IMR-90 (cell line): ENCODE results near the gene EPHB6. TPM values are rescaled to one million over a fixed set of nuclear protein-coding genes. Genes with fewer than 3 reads are reported as not detected.

ENCODE experiments used
- ATAC-seq: fragments of 200-7000 bp; cut with Tn5 transposase; 2 replicates; pipeline ENCODE4 v1.9.1; 2020; ENCODE audit warnings: low read depth, mild to moderate bottlenecking, moderate library complexity
- BruUV-seq: library from RNA; stranded (reverse); fragments of 400-500 nt; replicated peaks from 2 replicates; lab custom pipeline; 2021; lab: Mats Ljungman, UMichigan
- CTCF ChIA-PET: fragments of 300-600 bp; formaldehyde crosslinking; extraction: SDS; loops from one replicate; lab custom pipeline; 2021; ENCODE audit warnings: antibody characterized with exemption; lab: Yijun Ruan, JAX
- POLR2A ChIA-PET: fragments of 300-600 bp; sonication (Branson Sonifier 250); formaldehyde crosslinking; loops from one replicate; lab custom pipeline; 2022; ENCODE audit warnings: antibody characterized with exemption; ENCODE audit not compliant: unreplicated experiment; lab: Charles Lee
- DNase-seq: peaks from one replicate; pipeline ENCODE4 v3.0.0; 2013
- H2AFZ ChIP-seq: replicated peaks from 2 replicates; pipeline ENCODE3; 2013; ENCODE audit warnings: low read length, mild to moderate bottlenecking; ENCODE audit not compliant: poor library complexity
- H2AK5ac ChIP-seq: 2 replicates; pipeline ENCODE4 v1.6.1; 2013; ENCODE audit warnings: low read depth, low read length, inconsistent platforms
- H2AK9ac ChIP-seq: replicated peaks from 2 replicates; pipeline ENCODE3; 2013; ENCODE audit warnings: mild to moderate bottlenecking, low read depth, low read length, moderate library complexity; ENCODE audit not compliant: poor library complexity
- H2BK120ac ChIP-seq: 2 replicates; pipeline ENCODE4 v1.6.1; 2013; ENCODE audit warnings: low read depth, low read length, inconsistent platforms
- H2BK15ac ChIP-seq: 3 replicates; pipeline ENCODE4 v1.6.1; 2013; ENCODE audit warnings: low read depth, low read length, inconsistent platforms
- H2BK20ac ChIP-seq: 2 replicates; pipeline ENCODE4 v1.6.1; 2013; ENCODE audit warnings: low read depth, mild to moderate bottlenecking, inconsistent platforms, low read length, moderate library complexity
- H2BK5ac ChIP-seq: 2 replicates; pipeline ENCODE4 v1.6.1; 2013; ENCODE audit warnings: mild to moderate bottlenecking, low read depth, low read length, inconsistent platforms; ENCODE audit not compliant: poor library complexity, severe bottlenecking
- H3K14ac ChIP-seq: replicated peaks from 2 replicates; pipeline ENCODE4 v1.6.1; 2013; ENCODE audit warnings: low read depth, low read length, inconsistent platforms
- H3K18ac ChIP-seq: 2 replicates; pipeline ENCODE4 v1.6.1; 2013; ENCODE audit warnings: low read depth, low read length, control low read depth
- H3K23ac ChIP-seq: 2 replicates; pipeline ENCODE4 v1.6.1; 2013; ENCODE audit warnings: low read depth, low read length, inconsistent platforms
- H3K27ac ChIP-seq: 2 replicates; pipeline ENCODE4 v1.5.1; 2013; ENCODE audit warnings: mild to moderate bottlenecking, control low read depth, low read length; ENCODE audit not compliant: insufficient read depth
- H3K27me3 ChIP-seq: 2 replicates; pipeline ENCODE4 v1.6.1; 2013; ENCODE audit warnings: low read length; ENCODE audit not compliant: control insufficient read depth, insufficient read depth
- H3K36me3 ChIP-seq: 2 replicates; pipeline ENCODE4 v1.6.1; 2013; ENCODE audit warnings: low read length, mixed read lengths; ENCODE audit not compliant: control insufficient read depth, insufficient read depth
- H3K4ac ChIP-seq: 2 replicates; pipeline ENCODE4 v1.6.1; 2013; ENCODE audit warnings: low read depth, low read length, inconsistent platforms
- H3K4me1 ChIP-seq: 2 replicates; pipeline ENCODE4 v1.6.1; 2013; ENCODE audit warnings: low read length, mixed read lengths; ENCODE audit not compliant: control insufficient read depth, insufficient read depth
- H3K4me2 ChIP-seq: 2 replicates; pipeline ENCODE4 v1.6.1; 2013; ENCODE audit warnings: low read depth, mild to moderate bottlenecking, control low read depth, low read length, moderate library complexity
- H3K4me3 ChIP-seq: 2 replicates; pipeline ENCODE4 v1.5.1; 2013; ENCODE audit warnings: low read depth, mild to moderate bottlenecking, control low read depth, low read length, moderate library complexity; ENCODE audit not compliant: insufficient read depth
- H3K56ac ChIP-seq: 2 replicates; pipeline ENCODE4 v1.6.1; 2013; ENCODE audit warnings: low read length, inconsistent platforms; ENCODE audit not compliant: insufficient read depth; ENCODE audit errors: extremely low read depth
- H3K79me1 ChIP-seq, 2 experiments: 2 replicates each; pipeline ENCODE4 v1.6.1; 2013; ENCODE audit warnings: low read length in 2 of 2, inconsistent platforms in 1 of 2, low read depth in 1 of 2
- H3K9ac ChIP-seq: 2 replicates; pipeline ENCODE4 v1.6.1; 2013; ENCODE audit warnings: low read depth, low read length, control low read depth
- H3K9me1 ChIP-seq: 2 replicates; pipeline ENCODE4 v1.6.1; 2013; ENCODE audit warnings: low read length, inconsistent platforms; ENCODE audit not compliant: insufficient read depth
- H3K9me3 ChIP-seq: 2 replicates; pipeline ENCODE4 v1.6.1; 2013; ENCODE audit warnings: low read length; ENCODE audit not compliant: control insufficient read depth, insufficient read depth
- H4K20me1 ChIP-seq: 2 replicates; pipeline ENCODE4 v1.6.1; 2013; ENCODE audit warnings: low read length, inconsistent platforms; ENCODE audit not compliant: insufficient read depth
- H4K5ac ChIP-seq: 2 replicates; pipeline ENCODE4 v1.6.1; 2013; ENCODE audit warnings: mild to moderate bottlenecking, low read depth, low read length, control low read depth
- H4K8ac ChIP-seq, 2 experiments: 2 replicates each; pipeline ENCODE4 v1.6.1; 2013; ENCODE audit warnings: low read depth in 2 of 2, low read length in 2 of 2, control low read depth in 1 of 2, inconsistent platforms in 1 of 2
- H4K91ac ChIP-seq: 2 replicates; pipeline ENCODE4 v1.6.1; 2013; ENCODE audit warnings: low read depth, low read length, inconsistent platforms; ENCODE audit not compliant: insufficient read depth
- BHLHE40 ChIP-seq: fragments of 150-350 bp; IDR thresholded peaks from 2 replicates; pipeline ENCODE4 v1.6.1; 2016; ENCODE audit warnings: mild to moderate bottlenecking, low read depth, low read length
- CEBPB ChIP-seq: IDR thresholded peaks from 2 replicates; pipeline ENCODE4 v1.6.1; 2012; ENCODE audit warnings: low read depth, low read length, improper control_type of control experiment
- ELK1 ChIP-seq: fragments of 150-350 bp; IDR thresholded peaks from 2 replicates; pipeline ENCODE4 v1.6.1; 2016; ENCODE audit warnings: low read depth, mild to moderate bottlenecking, low read length, moderate library complexity, borderline replicate concordance
- WGBS, 2 experiments: methylation state at CpG; one replicate each; pipeline versions ENCODE4 v1.1.5 to v1.1.7; 2013; ENCODE audit warnings: missing lambda C conversion rate in 2 of 2; ENCODE audit not compliant: insufficient read length in 1 of 2; ENCODE audit errors: extremely low coverage in 2 of 2; 5-methylcytosine and 5-hydroxymethylcytosine counted together
- dilution Hi-C: fragments of 300-500 bp; cut with HindIII; formaldehyde crosslinking; loops from one replicate; pipeline ENCODE4 v1.14.3; 2018; ENCODE audit warnings: low sequenced_read_pairs; ENCODE audit not compliant: unreplicated experiment
- in situ Hi-C: fragments of 300-500 bp; cut with MboI; formaldehyde crosslinking; loops from 3 replicates; pipeline ENCODE4 v1.14.3; 2019; ENCODE audit warnings: low sequenced_read_pairs, inconsistent platforms, mixed read lengths
- intact Hi-C: fragments of 100-400 bp; cut with micrococcal nuclease; formaldehyde crosslinking; loops from 2 replicates; pipeline ENCODE4 v1.10.0; 2022
- polyA plus RNA-seq, 3 experiments: library from polyadenylated mRNA; depleted of rRNA; stranded (reverse); fragments of >200 nt; gene quantifications; 2 replicates each; pipeline ENCODE4 v1.2.3, GENCODE V29; 2012; ENCODE audit warnings: low replicate concordance in 1 of 3
- total RNA-seq: library from RNA; depleted of rRNA; stranded (reverse); fragments of >200 nt; gene quantifications from 2 replicates; pipeline ENCODE4 v1.2.3, GENCODE V29; 2012

EPHB6 gene
- total and polyA plus RNA-seq, 2 of the 4 experiments (the other 2 are of a cell fraction), result under 0.01 to 0.60 TPM

GRCh38 chr7:142854372-142855113, at the start of gene EPHB6 (continued):
- no peak for TF ChIP-seq ELK1

- in situ Hi-C loops, result no loop called here
- BruUV-seq, result no TSS peak
- no peak overlapping the region for H2AFZ ChIP-seq
Measured at GRCh38 chr7:142805350-142806021, 49.4 kb upstream of the EPHB6 start.

More at GRCh38 chr7:142805350-142806021, 49.4 kb upstream of the EPHB6 start:
- DNase-seq (no peak), ATAC-seq (no peak)
- ChIA-PET POLR2A (no interaction called here), CTCF (no interaction called here)
- Histone ChIP-seq H4K91ac (no peak overlapping the region), H3K36me3 (no peaks in the 10 kb centered on the region), H3K18ac (no peak overlapping the region), H3K4me3 (no peak overlapping the region), H4K20me1 (no peaks in the 10 kb centered on the region), H3K9me1 (no peaks in the 10 kb centered on the region), H3K4me2 (no peak overlapping the region), H4K8ac (no peak overlapping the region), H2BK15ac (no peak overlapping the region), H2AK5ac (no peak overlapping the region), H2BK5ac (no peak overlapping the region), H3K27me3 (peaks cover 12% of the 10 kb centered on the region; the same call in 1 of the 2 replicates), H2AK9ac (no peak overlapping the region), H4K5ac (no peak overlapping the region), H3K27ac (no peak overlapping the region), H3K14ac (no peak overlapping the region), H3K4ac (no peak overlapping the region), H3K79me1 (no peaks in the 10 kb centered on the region), H2BK20ac (no peak overlapping the region), H3K9me3 (no peaks in the 10 kb centered on the region), H3K9ac (no peak overlapping the region), H2BK120ac (no peak overlapping the region), H3K4me1 (no peaks in the 10 kb centered on the region), H3K56ac (no peak overlapping the region), H3K23ac (no peak overlapping the region)
- WGBS, 2 experiments, result 44% methylated on average over 1 of the region's 3 CpGs; no CpG with 5 or more reads in 1 of the 2 experiments
- dilution Hi-C loops (no loop called here), intact Hi-C loops (no loop called here)
- TF ChIP-seq BHLHE40 (no peak), CEBPB (peak; percentile 66)
